CD1c-positive myeloid dendritic cell (primary cell): Measurements from ENCODE around the gene TMEM178B.
"Not testable (repeated sequence)": the region's sequence is repeated elsewhere in the genome, so short reads cannot be mapped to it uniquely, and the experiment has no call there.

ENCODE experiments used
- DNase-seq: peaks from one replicate; pipeline ENCODE4 v3.0.0-alpha.2; 2016; ENCODE audit errors: extremely low spot score

Gene TMEM178B

GRCh38 chr7:141355032-141355431, 281.2 kb downstream of the TMEM178B start:
- DNase-seq: no peak

- DNase-seq: no peak
Measured at GRCh38 chr7:141356161-141356560, 282.3 kb downstream of the TMEM178B start.

DNA sequence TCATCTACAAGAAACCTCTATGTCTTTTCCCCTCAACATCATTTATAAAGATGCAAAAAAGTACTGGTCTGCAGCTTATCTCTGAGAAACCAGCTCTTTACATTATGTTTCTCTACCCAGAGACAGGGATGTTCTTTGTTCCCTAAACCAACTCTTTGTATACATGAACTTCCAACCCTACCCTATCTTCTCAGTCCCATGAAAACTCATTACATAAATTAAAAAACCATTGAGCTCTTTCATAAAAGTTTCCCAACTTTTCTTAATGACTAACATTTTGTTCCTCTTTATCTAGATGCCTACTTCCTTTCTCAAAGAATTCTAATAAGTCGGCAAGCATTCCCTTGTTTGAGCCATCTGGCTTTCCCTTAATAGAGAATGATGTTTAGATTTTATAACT, 284.5 kb downstream of the TMEM178B start:
- DNase-seq: no peak

- no peak for DNase-seq
Measured at GRCh38 chr7:141359262-141359661, 285.4 kb downstream of the TMEM178B start.

DNA sequence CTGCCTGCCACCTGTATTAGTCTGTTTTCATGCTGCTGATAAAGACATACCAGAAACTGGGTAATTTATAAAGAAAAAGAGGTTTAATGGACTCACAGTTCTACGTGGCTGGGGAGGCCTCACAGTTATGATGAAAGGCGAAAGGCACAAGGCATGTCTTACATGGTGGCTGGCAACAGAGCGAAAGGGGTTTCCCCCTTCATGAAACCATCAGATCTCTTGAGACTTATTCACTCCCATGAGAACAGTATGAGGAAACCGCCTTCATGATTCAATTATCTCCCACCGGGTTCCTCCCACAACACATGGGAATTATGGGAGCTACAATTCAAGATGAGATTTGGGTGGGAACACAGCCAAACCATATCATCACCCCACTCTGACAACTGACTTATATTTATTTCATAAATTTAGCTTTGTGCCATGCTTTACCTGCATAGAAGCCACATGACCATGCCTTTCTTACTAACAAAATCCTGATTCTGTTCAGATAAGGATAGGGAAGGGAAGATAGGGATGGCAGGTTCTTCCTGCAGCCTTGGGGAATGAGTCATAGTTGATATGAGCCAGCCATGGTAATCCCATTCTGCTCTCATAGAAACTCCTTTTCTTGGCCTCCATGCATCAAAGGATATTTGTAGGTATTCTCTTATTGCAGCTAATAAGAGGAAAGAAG, 286.0 kb downstream of the TMEM178B start:
- DNase-seq: no peak

DNA sequence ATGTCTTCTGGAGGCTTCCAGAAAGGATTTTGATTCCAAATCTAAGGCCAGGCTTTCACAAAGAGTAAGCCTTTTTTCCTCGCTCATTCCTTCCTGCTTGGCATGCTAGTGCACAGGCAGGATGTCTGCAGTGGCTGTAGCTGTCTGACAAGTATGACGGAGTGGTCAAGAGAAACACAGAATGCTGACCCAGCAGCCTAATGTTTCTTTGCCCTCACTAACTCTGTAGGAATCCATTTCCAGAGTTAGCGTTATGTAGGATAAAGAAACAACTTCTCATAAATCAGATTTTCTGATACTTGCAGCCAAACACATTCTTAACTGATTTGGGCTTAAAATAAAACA, 286.5 kb downstream of the TMEM178B start:
- no peak for DNase-seq

DNA sequence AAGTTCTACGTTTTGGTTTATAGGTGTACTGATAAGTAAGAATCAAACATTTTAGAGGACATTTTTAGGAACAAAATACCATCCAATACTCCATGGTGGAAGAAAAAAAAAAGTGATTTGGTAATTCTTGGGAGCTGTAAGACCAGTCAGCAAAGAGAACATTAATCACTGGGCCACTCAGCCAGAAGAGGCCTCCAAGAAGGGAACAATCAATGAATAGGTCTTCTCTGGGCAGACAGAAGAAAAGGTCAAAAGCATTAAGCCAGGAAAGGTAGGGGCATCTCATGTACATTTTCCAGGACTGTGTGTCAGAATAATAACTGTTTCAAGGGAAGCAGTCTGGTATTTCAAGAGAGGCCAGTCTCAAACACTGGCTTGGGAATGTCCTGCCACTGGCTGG, 286.9 kb downstream of the TMEM178B start:
- DNase-seq: no peak

- no peak for DNase-seq
Measured at GRCh38 chr7:141361479-141361878, 287.6 kb downstream of the TMEM178B start.

DNA sequence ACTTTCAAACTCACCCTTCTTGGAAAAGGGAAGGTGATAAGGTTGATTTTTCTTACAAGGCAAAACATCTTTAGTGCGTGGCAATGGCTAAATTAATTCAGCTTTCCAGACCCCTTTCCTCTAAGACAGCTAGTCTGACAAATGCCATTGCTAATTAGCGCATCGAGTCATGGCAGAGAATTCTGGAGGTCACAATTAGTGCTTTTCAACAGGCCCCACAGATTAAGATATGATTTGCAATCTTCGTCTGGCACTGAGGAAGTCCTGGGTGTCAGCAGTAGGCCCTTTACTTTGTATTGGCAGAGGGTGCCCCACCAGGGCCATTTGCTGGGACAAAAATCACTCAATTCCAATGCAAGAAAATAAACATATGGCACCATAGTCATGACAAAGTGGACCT, 288.1 kb downstream of the TMEM178B start:
- DNase-seq: no peak

- no peak for DNase-seq
Measured at GRCh38 chr7:141362580-141363435, 288.9 kb downstream of the TMEM178B start.

- DNase-seq: no peak
Measured at GRCh38 chr7:141363748-141364147, 289.9 kb downstream of the TMEM178B start.

DNA sequence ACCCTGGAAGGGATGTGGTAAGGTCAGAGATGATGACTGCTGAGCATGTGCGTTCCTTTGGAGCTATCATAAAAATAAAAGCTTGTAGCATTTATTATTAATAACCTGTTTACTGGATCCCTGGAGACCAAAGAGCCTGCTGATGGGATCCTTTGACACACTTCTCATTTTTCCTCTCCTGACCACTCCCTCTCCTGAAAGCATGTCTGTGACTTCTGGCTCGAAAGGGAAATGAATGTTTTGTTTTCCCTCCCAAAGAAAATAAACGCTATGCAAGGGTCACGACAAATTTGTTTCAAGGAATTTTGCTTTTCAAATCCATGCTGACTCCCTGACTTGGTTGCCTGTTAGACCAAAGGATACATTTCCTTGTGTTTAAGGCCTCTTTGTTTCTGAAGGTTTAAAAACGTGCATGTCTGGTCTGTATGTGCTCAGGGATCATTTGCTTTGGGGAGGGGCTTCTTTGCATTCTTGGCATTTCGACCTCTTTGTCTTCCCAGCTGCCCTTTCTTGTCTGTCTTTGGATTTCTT, 292.3 kb downstream of the TMEM178B start:
- DNase-seq: no peak

- no peak for DNase-seq
Measured at GRCh38 chr7:141369422-141369821, 295.6 kb downstream of the TMEM178B start.

DNA sequence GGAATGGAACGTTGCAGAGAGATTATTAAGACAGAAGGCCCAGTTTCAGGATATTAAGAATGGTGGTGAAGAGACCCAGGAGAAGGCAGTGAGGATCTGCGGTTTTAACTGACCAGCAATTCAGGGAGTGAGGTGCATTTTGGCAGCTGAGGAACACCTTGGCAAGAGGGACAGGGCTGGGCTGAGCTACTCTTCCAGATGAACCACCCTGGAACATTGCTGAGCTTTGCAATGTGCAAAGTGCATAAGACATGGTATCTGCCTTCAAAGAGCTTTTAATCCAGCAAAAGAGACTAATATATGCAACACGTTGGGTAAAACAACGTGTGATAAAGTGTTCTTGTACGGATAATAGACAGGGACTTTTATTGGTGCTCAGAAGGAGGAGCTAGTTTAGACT, 296.3 kb downstream of the TMEM178B start:
- no peak for DNase-seq

DNA sequence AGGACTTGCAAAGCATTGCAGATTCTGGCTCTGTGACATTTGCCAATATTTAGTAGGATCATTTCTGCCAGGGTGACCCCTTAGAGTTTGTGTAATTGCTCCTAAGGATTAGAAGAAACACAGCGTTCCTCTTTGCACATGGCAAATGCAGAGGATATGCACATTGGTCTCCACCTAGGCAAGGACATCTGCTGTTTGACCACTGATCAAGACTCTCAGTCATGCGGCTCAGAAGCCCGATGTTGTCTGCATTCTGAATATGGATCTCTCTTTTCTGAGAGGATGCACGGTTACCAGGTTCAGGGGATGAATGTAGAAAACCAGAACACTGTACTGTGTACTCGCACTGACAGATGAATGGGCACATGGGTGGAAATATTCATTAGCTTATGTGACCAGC, 296.8 kb downstream of the TMEM178B start:
- DNase-seq: no peak

DNA sequence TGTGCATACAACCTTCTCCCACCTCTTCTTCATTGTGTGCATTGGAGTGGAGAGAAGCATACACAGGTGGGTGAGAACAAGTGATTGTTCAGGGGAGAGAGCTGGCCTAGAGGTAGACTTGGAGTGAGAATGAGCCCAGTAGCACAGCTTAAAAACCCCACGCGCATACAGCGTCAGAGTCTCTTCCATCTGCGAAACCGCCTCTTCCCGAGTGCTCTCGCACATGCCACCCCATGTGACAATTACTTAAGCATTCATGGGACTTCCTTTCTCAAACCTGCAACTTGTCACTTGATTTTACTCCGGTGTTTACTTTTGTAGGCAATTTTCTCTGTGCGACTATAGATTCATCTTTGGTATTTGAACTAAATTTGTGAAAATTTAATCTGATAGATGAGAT, 300.6 kb downstream of the TMEM178B start:
- DNase-seq: no peak

DNA sequence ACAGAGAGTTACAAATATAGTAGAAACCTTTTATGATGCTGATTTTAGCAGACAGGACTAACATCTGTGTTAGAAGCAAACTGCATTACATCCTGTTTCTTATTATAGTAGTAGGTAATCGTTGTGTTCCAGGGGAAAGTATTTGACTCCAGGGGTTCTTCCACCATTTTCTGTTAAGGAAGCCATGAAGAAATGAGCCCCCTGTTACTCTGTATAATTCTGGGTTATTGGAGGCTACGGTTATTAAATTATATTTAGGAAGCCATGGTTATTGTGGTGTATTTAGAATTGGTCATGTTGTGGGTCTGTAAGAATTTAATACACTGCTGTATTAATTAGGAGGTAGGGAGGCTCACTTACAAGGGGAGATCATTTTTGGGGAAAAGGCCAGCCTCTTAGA, 301.6 kb downstream of the TMEM178B start:
- no peak for DNase-seq

DNA sequence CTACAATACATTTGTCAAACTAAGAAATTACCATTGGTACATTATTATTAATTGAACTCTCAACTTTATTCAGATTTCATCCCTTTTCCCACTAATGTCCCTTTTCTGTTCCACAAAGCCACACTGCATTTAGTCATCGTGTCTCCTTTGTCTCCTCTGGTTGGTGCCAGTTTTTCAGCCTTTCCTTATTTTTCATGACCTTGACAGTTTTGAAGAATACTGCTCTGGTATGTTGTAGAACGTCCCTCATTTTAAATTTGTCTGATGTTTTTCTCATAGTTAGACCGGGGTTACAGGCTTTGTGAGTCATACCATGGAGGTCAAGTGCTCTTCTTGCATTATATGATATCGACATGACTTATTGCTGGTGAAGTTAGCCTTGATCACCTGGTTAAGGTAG, 304.0 kb downstream of the TMEM178B start:
- DNase-seq: no peak

GRCh38 chr7:141378405-141378804, 304.5 kb downstream of the TMEM178B start:
- DNase-seq: no peak

- DNase-seq: no peak
Measured at GRCh38 chr7:141381794-141382427, 308.0 kb downstream of the TMEM178B start.

GRCh38 chr7:141383356-141383755, 309.5 kb downstream of the TMEM178B start:
- DNase-seq: not testable (repeated sequence)

GRCh38 chr7:141386881-141387280, 313.0 kb downstream of the TMEM178B start:
- DNase-seq: no peak
